Posterior cingulate gyrus (tissue), 11 donors: ENCODE measurements around the gene TPP1.
A peak's percentile ranks its signal among the peaks of the same experiment; 100 is the strongest.

Experiments
- DNase-seq, 10 donors: peaks; one replicate each; pipeline versions ENCODE4 v3.0.0 to v3.0.0-alpha.2; 2020 to 2021; ENCODE audit warnings: mixed read lengths in 3 of 10
- intact Hi-C: fragments of 100-400 bp; cut with DNase I; formaldehyde crosslinking; loops from one replicate; pipeline ENCODE4 v1.15.1; 2023

TPP1 gene

GRCh38 chr11:6599881-6600390, 19.3 kb downstream of the TPP1 start:
- DNase-seq = no peak
- intact Hi-C loops = loop anchor here (5.0 to 10.0 kb wide), 3 partner anchors 68 to 208 kb away; partner anchors contain the start of genes SMPD1 and TRIM3

DNA sequence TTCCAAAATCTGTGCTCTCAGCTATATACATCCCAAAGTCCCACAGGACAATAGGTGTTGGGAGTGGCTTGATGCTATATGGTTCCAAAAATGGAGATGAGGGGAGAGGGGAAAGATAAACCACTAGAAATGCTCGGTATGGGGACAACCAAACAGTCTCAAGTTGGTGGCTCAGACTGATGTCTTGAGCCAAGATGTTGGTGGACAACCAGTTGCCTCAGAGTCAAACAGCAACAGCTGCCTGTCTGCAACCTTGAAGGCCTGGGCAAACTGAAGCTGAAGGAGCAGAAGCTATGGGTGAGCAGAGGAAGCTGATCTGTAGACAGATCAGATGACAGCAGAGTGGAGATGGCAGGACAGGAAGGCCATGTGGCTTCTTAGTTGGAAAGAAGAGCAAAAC, 19.8 kb downstream of the TPP1 start:
- DNase-seq = no peak
- intact Hi-C loops = no loop called here

- intact Hi-C loops = no loop called here
- DNase-seq = no peak
Measured at GRCh38 chr11:6598555-6598954, 20.7 kb downstream of the TPP1 start.

DNA sequence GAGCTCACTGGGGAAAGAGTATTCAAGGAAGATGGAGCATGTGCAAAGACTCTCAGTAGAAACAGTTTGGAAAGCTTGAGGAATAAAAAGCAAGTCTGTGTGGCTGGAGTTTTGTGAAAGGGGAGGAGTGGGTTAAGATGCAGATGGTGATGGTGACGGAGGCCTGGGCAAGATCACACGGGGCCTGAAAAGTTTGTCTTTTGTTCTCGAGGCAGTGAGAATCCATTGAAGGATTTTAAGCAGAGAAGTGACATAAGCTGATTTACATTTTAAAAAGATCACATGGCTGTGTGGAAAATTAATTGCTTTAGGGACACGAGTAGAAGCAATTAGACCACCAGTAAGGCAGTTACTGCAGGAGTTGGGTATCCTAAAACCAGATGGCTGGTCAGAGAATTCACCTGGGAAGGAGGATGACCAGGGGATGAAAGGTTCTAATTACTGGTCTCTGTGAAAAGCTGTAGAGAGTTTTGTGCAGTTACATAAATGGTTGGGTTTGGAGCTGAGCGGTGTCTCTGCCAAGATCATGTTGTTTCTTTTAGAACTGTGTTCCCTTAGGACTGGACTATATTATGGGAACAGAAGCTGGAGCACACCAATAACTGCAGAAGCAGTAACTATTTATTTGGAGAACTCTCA, 22.9 kb downstream of the TPP1 start:
- DNase-seq = no peak
- intact Hi-C loops = no loop called here

DNA sequence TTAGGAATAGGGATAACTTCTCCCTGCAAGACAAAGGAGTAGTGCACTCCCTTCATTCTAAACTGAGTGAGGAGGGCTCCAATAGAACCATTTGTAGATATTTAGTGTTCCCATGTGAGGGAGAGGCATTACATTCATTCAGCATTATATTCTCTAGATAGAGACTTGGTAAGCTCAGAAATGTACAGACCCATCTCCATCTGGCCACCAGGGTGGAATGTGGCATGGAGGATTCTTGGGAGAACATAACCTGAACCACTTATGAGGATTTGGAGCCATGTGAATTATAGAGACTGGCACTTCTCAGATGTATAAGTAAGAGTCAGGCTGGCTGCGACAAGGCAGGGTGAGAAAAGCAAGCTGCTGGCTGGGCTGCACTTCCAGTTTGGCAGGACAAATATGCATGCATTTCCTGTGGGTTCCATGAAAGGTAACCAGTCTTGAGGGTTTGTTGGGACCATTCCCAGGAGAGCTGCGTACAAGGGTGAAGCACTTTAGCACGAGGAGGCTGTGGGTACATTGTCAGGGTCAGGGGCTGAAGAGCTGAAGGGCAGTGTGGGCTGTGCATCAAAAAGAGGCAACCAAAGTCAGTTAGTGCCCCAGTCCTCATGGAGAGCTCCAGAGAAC, 25.0 kb downstream of the TPP1 start:
- DNase-seq = no peak
- intact Hi-C loops = no loop called here

DNA sequence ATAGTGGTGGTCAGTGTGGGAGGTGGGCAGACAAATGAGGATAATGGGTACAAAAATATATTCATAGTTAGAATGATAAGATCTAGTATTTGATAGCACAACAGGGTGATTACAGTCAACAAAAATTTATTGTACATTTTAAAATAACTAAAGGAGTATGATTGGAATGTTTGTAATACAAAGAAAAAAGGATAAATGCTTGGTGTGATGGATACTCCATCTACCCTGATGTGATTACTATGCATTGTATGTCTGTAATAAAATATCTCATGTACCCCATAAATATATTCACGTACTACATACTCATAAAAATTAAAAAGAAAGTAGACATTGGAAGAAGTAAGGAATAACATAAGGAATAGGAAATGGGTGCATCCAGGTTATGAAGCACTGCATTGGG, 31.2 kb downstream of the TPP1 start:
- no peak for DNase-seq
- intact Hi-C loops = no loop called here

- intact Hi-C loops = no loop called here
- peak in 7 of 10 donors; percentile 32 to 90 (median 63) for DNase-seq
Measured at GRCh38 chr11:6587360-6587953, 31.8 kb downstream of the TPP1 start.

- intact Hi-C loops = no loop called here
- peak in 3 of 10 donors; percentile 69 to 93 (median 81) for DNase-seq
Measured at GRCh38 chr11:6586434-6587359, 32.5 kb downstream of the TPP1 start.

GRCh38 chr11:6584528-6584927, 34.7 kb downstream of the TPP1 start:
- intact Hi-C loops = no loop called here

GRCh38 chr11:6583584-6583983, 35.6 kb downstream of the TPP1 start:
- no peak for DNase-seq
- intact Hi-C loops = no loop called here

More at GRCh38 chr11:6584528-6584927, 34.7 kb downstream of the TPP1 start:
- no peak for DNase-seq

- no peak for DNase-seq
- intact Hi-C loops = loop anchor here (5.0 kb wide), 1 partner anchor 47 kb away; no protein-coding TSS in a partner anchor
Measured at GRCh38 chr11:6579681-6580080, 39.5 kb downstream of the TPP1 start.

DNA sequence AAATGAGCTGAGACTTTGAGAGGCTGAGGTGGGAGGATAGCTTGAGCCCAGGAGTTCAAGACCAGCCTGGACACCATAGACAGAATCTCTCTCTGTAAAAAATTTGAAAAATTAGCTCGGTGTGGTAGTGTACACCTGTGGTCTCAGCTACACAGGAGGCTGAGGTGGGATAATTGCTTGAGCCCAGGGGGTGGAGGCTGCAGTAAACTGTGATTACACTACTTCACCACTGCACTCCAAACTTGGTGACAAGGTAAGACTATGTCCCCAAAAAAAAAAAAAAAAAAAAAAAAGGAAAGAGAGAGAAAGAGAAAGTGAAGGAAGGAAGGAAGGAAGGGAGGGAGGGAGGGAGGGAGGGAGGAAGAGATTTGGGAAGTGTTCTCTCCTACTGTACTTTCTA, 41.1 kb downstream of the TPP1 start:
- intact Hi-C loops = loop anchor here (5.0 kb wide), 1 partner anchor 46 kb away; no protein-coding TSS in a partner anchor
- DNase-seq = no peak

- intact Hi-C loops = loop anchor here (5.0 kb wide), 1 partner anchor 44 kb away; no protein-coding TSS in a partner anchor
- DNase-seq = peak in 6 of 10 donors; percentile 65 to 94 (median 76)
Measured at GRCh38 chr11:6576471-6577373, 42.5 kb downstream of the TPP1 start.

- intact Hi-C loops = loop anchor here (5.0 kb wide), 1 partner anchor 43 kb away; no protein-coding TSS in a partner anchor
- DNase-seq = no peak
Measured at GRCh38 chr11:6574816-6575715, 44.2 kb downstream of the TPP1 start.

DNA sequence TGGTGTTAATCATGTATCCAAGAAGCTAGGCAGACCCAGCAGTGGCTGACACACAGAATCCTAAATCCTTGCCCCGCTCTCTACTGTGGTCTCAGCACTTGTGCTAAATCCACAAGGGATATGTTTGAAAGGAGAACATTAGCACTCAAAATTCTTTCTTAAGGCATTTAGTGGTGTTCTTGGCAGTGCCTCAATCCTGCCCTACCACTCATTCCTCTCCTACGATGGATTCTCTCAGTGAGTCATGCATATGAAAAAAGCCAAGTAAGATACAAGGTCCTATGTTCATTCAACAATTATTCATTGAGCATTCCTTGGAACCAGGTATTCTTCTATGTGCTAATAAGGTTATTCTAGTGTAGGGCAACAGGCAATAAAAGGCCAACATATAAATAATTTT, 47.0 kb downstream of the TPP1 start:
- no peak for DNase-seq

GRCh38 chr11:6571434-6572008, 47.7 kb downstream of the TPP1 start:
- intact Hi-C loops = no loop called here
- DNase-seq = no peak

More for the DNA sequence above, 47.0 kb downstream of the TPP1 start:
- intact Hi-C loops = no loop called here

DNA sequence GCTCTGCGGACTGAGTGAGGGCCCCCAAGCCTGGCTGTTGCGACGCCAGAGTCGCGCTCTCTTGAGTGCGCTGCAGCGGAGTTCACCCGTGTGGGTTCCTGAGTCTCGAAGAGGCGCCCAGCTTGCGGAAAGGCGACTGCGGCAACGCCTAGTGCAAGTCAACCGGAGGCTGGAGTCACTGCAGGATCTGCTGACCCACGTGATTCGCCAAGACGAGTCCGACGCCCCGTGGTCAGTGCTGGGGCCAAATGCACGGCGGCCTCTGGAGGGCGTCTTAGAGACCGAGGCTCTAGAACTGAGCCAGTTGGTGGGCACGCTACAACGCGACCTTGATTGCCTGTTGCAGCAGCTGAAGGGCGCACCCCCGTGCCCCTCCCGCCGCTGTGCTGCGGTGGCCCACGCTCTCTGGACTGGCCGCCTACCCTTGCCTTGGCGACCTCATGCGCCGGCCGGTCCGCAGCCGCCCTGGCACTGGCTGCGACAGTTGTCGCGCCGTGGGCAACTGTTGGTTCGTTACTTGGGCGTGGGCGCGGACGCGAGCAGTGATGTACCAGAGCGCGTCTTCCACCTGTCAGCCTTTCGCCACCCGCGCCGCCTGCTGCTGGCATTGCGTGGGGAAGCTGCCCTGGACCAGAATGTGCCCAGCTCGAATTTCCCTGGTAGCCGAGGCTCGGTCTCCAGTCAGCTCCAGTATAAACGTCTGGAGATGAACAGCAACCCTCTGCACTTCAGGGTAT, 48.4 kb downstream of the TPP1 start:
- intact Hi-C loops = no loop called here
- peak in 7 of 10 donors; percentile 38 to 92 (median 72) for DNase-seq
